Esophagus muscularis mucosa (tissue), 4 donors: Measurements from ENCODE around the gene KAZN. TPM values are rescaled to one million over a fixed set of nuclear protein-coding genes. Genes with fewer than 3 reads are reported as not detected.

Experiments used
- DNase-seq: peaks from one replicate; pipeline ENCODE4 v3.0.0-alpha.2; 2017; ENCODE audit errors: extremely low spot score
- H3K27ac ChIP-seq, 4 donors: fragments of 200-600 bp; sonication (generic); replicated peaks in 1 of 4; 1 replicate in 3 of 4; 2 replicates in 1 of 4; pipeline ENCODE4 v1.5.1; 2016 to 2019; ENCODE audit warnings: mild to moderate bottlenecking in 1 of 4
- H3K27me3 ChIP-seq, 4 donors: fragments of 200-600 bp; sonication (generic); one replicate each; pipeline versions ENCODE4 v1.5.1 to v1.6.0; 2016 to 2019
- H3K36me3 ChIP-seq, 4 donors: fragments of 200-600 bp; sonication (generic); one replicate each; pipeline ENCODE4 v1.5.1; 2016 to 2019
- H3K4me1 ChIP-seq, 4 donors: fragments of 200-600 bp; sonication (generic); one replicate each; pipeline ENCODE4 v1.5.1; 2016 to 2019
- H3K4me3 ChIP-seq, 4 donors: fragments of 200-600 bp; sonication (generic); 1 replicate in 2 of 4; 2 replicates in 2 of 4; pipeline ENCODE4 v1.5.1; 2016 to 2019; ENCODE audit warnings: mild to moderate bottlenecking in 4 of 4, moderate library complexity in 1 of 4
- H3K9me3 ChIP-seq, 4 donors: fragments of 200-600 bp; sonication (generic); 1 replicate in 3 of 4; 2 replicates in 1 of 4; pipeline ENCODE4 v1.5.1; 2016 to 2019
- EP300 ChIP-seq: sonication (generic); formaldehyde crosslinking; IDR thresholded peaks from one replicate; pipeline ENCODE4 v1.6.1; 2017; ENCODE audit warnings: antibody characterized with exemption
- POLR2A ChIP-seq: fragments of 450-650 bp; IDR thresholded peaks from one replicate; pipeline ENCODE4 v1.6.1; 2017; ENCODE audit warnings: antibody characterized with exemption, moderate library complexity, mild to moderate bottlenecking, low read depth
- POLR2AphosphoS5 ChIP-seq, 2 donors: sonication (generic); formaldehyde crosslinking; IDR thresholded peaks; one replicate each; pipeline ENCODE4 v1.6.1; 2017; ENCODE audit warnings: antibody characterized with exemption in 2 of 2
- WGBS: methylation state at CpG from one replicate; pipeline ENCODE4 v1.1.5; 2018; 5-methylcytosine and 5-hydroxymethylcytosine counted together
- intact Hi-C: fragments of 100-400 bp; cut with DNase I; formaldehyde crosslinking; loops from one replicate; pipeline ENCODE4 v1.15.1; 2023
- total RNA-seq, 4 donors: library from RNA; depleted of rRNA; stranded (reverse); fragments of >200 nt; gene quantifications; one replicate each; pipeline versions ENCODE4 v1.1.0 to v1.2.1, GENCODE V29; 2016
- TF ChIP-seq, protein P1 (sequence below), 3 experiments: fragments of 200-600 bp in 2 of 3; fragments of 450-650 bp in 1 of 3; sonication (generic) in 2 of 3; IDR thresholded peaks; one replicate each; pipeline ENCODE4 v1.5.1; 2017 to 2019; ENCODE audit warnings: antibody characterized with exemption in 3 of 3, mild to moderate bottlenecking in 2 of 3, moderate library complexity in 1 of 3

Gene KAZN
- total RNA-seq, 4 donors from 2014 or later, result 9.9 to 14.1 (median 11.9) TPM

- 87% methylated on average over 9 of the region's 9 CpGs for WGBS
- H3K4me1 ChIP-seq, result peaks cover 0 to 7% (median 0%) of the 10 kb centered on the region in 4 donors
- H3K4me3 ChIP-seq, result no peak overlapping the region
- no peaks in the 10 kb centered on the region for H3K9me3 ChIP-seq
- DNase-seq, result no peak
- intact Hi-C loops, result no loop called here
- H3K27me3 ChIP-seq, result peaks cover 0 to 5% (median 0%) of the 10 kb centered on the region in 4 donors
- no peaks in the 10 kb centered on the region for H3K36me3 ChIP-seq
- TF ChIP-seq EP300, result no peak
- TF ChIP-seq POLR2A, result no peak
- no peak for TF ChIP-seq POLR2AphosphoS5 (IDR thresholded peaks at IDR 0.05)
- TF ChIP-seq, protein P1, sequence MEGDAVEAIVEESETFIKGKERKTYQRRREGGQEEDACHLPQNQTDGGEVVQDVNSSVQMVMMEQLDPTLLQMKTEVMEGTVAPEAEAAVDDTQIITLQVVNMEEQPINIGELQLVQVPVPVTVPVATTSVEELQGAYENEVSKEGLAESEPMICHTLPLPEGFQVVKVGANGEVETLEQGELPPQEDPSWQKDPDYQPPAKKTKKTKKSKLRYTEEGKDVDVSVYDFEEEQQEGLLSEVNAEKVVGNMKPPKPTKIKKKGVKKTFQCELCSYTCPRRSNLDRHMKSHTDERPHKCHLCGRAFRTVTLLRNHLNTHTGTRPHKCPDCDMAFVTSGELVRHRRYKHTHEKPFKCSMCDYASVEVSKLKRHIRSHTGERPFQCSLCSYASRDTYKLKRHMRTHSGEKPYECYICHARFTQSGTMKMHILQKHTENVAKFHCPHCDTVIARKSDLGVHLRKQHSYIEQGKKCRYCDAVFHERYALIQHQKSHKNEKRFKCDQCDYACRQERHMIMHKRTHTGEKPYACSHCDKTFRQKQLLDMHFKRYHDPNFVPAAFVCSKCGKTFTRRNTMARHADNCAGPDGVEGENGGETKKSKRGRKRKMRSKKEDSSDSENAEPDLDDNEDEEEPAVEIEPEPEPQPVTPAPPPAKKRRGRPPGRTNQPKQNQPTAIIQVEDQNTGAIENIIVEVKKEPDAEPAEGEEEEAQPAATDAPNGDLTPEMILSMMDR (IDR thresholded peaks at IDR 0.05), result no peak
- no peak overlapping the region for H3K27ac ChIP-seq
Measured at GRCh38 chr1:14881775-14882672, 283.5 kb downstream of the KAZN start.

GRCh38 chr1:14884614-14885175, 286.2 kb downstream of the KAZN start:
- Histone ChIP-seq H3K27ac (no peak overlapping the region), H3K27me3 (peaks cover 0 to 5% (median 0%) of the 10 kb centered on the region in 4 donors), H3K9me3 (no peaks in the 10 kb centered on the region), H3K4me3 (no peak overlapping the region), H3K4me1 (peaks cover 0 to 7% (median 0%) of the 10 kb centered on the region in 4 donors), H3K36me3 (no peaks in the 10 kb centered on the region)
- no peak for TF ChIP-seq POLR2AphosphoS5 (IDR thresholded peaks at IDR 0.05)
- TF ChIP-seq, protein P1 (IDR thresholded peaks at IDR 0.05), result no peak
- TF ChIP-seq POLR2A, result no peak
- TF ChIP-seq EP300, result no peak
- WGBS, result 79% methylated on average over 15 of the region's 15 CpGs
- no peak for DNase-seq
- intact Hi-C loops, result no loop called here

- intact Hi-C loops, result no loop called here
- 94% methylated on average over 5 of the region's 5 CpGs for WGBS
- Histone ChIP-seq H3K4me3 (no peak overlapping the region), H3K27me3 (peaks cover 0 to under 1% (median 0%) of the 10 kb centered on the region in 4 donors), H3K9me3 (no peaks in the 10 kb centered on the region), H3K36me3 (no peaks in the 10 kb centered on the region), H3K4me1 (no peaks in the 10 kb centered on the region), H3K27ac (no peak overlapping the region)
- no peak for DNase-seq
- TF ChIP-seq, protein P1 (IDR thresholded peaks at IDR 0.05), result no peak
- no peak for TF ChIP-seq POLR2AphosphoS5 (IDR thresholded peaks at IDR 0.05)
- TF ChIP-seq EP300, result no peak
- TF ChIP-seq POLR2A, result no peak
Measured at GRCh38 chr1:14887044-14887566, 288.6 kb downstream of the KAZN start.

DNA sequence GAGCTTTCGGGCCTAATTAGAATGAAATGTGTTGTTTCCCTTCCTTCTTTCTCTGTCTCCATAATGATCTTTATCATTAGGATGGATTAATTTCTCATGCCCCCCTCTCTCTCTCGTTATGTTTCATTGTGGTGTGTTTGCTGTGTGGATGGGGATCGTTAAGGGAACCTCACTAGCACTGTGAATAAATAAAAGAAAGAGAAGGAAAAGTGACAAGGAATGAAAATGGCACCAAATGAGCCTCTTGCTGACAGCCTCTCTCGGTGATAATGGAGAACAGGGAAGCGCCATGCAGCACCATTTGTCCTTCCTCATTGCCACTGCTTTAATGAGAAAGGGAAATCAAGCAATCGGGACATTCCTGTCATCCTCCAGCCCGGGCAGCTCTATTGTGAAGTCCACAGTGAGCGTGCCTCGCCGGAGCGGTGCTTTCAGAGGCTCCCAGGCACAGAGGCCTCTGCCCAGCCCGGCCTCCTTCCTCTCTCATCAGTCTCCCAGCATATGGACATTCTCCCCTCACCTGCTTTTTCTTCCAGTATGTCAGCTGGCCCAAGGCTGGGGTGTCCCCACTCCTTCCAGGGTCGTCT, 289.4 kb downstream of the KAZN start:
- WGBS, result 78% methylated on average over 13 of the region's 13 CpGs
- no peak overlapping the region for H3K27ac ChIP-seq
- intact Hi-C loops, result no loop called here
- peaks cover 0 to 8% (median 0%) of the 10 kb centered on the region in 4 donors for H3K27me3 ChIP-seq
- no peaks in the 10 kb centered on the region for H3K9me3 ChIP-seq
- DNase-seq, result no peak
- no peaks in the 10 kb centered on the region for H3K36me3 ChIP-seq
- no peak overlapping the region for H3K4me3 ChIP-seq
- no peaks in the 10 kb centered on the region for H3K4me1 ChIP-seq
- TF ChIP-seq POLR2AphosphoS5 (IDR thresholded peaks at IDR 0.05) (no peak), POLR2A (no peak), EP300 (no peak)
- TF ChIP-seq, protein P1 (IDR thresholded peaks at IDR 0.05), result no peak
